Cardiac muscle cell (in vitro differentiated cells and primary cell): ENCODE data around the gene ATP2B2. TPM values are rescaled to one million over a fixed set of nuclear protein-coding genes. Genes with fewer than 3 reads are reported as not detected.

Source experiments
- DNase-seq, 2 donors: peaks; one replicate each; pipeline versions ENCODE4 v3.0.0 to v3.0.0-alpha.2; 2010 to 2017; ENCODE audit warnings: low read depth in 1 of 2, low spot score in 1 of 2
- H3K27ac ChIP-seq: fragments of 200-600 bp; sonication (generic); 2 replicates; pipeline ENCODE4 v1.5.1; 2016
- H3K27me3 ChIP-seq: fragments of 200-600 bp; sonication (generic); 2 replicates; pipeline ENCODE4 v1.6.0; 2016; ENCODE audit warnings: control low read depth
- H3K36me3 ChIP-seq: fragments of 200-600 bp; sonication (generic); 2 replicates; pipeline ENCODE4 v1.5.1; 2016; ENCODE audit warnings: control low read depth
- H3K4me1 ChIP-seq: fragments of 200-600 bp; sonication (generic); 2 replicates; pipeline ENCODE4 v1.8.1; 2017; ENCODE audit warnings: low read depth, mild to moderate bottlenecking, mixed run types
- H3K4me3 ChIP-seq: fragments of 200-600 bp; sonication (generic); 2 replicates; pipeline ENCODE4 v1.5.1; 2016; ENCODE audit warnings: mild to moderate bottlenecking
- H3K9me3 ChIP-seq: fragments of 200-600 bp; sonication (generic); 2 replicates; pipeline ENCODE4 v1.5.1; 2017; ENCODE audit warnings: low read depth, mild to moderate bottlenecking, control low read depth
- CTCF ChIP-seq: IDR thresholded peaks from 2 replicates; pipeline ENCODE4 v1.5.1; 2012; ENCODE audit warnings: low read depth, mild to moderate bottlenecking, low read length
- polyA plus RNA-seq: library from polyadenylated mRNA; unstranded; fragments of >200 nt; fragmentation: Nextera tagmentation; extraction: Ambion mirVana; gene quantifications from 2 replicates; pipeline ENCODE4 v1.2.1, GENCODE V29; 2016
- total RNA-seq: library from RNA; depleted of rRNA; stranded (reverse); fragments of >200 nt; gene quantifications from 2 replicates; pipeline ENCODE4 v1.2.3, GENCODE V29; 2016

Gene ATP2B2
- total and polyA plus RNA-seq, 2 experiments from 2014 or later, result 0.22 to 0.77 TPM

GRCh38 chr3:10308678-10309077 lies 196.7 kb downstream of the ATP2B2 start:
- no peak overlapping the region for H3K27ac ChIP-seq
- DNase-seq, result no peak
- H3K4me1 ChIP-seq, result no peaks in the 10 kb centered on the region
- H3K4me3 ChIP-seq, result no peak overlapping the region
- H3K27me3 ChIP-seq, result no peaks in the 10 kb centered on the region
- TF ChIP-seq CTCF, result no peak
- H3K9me3 ChIP-seq, result no peaks in the 10 kb centered on the region
- H3K36me3 ChIP-seq, result peaks cover 71% of the 10 kb centered on the region

GRCh38 chr3:10306156-10306555 lies 199.2 kb downstream of the ATP2B2 start:
- H3K4me3 ChIP-seq, result no peak overlapping the region
- no peaks in the 10 kb centered on the region for H3K4me1 ChIP-seq
- no peak overlapping the region for H3K27ac ChIP-seq
- no peak for TF ChIP-seq CTCF
- H3K36me3 ChIP-seq, result peaks cover 65% of the 10 kb centered on the region
- no peaks in the 10 kb centered on the region for H3K9me3 ChIP-seq
- no peaks in the 10 kb centered on the region for H3K27me3 ChIP-seq
- DNase-seq, result no peak

GRCh38 chr3:10305331-10305902 lies 200.0 kb downstream of the ATP2B2 start:
- no peaks in the 10 kb centered on the region for H3K9me3 ChIP-seq
- DNase-seq, result no peak
- no peaks in the 10 kb centered on the region for H3K4me1 ChIP-seq
- H3K27ac ChIP-seq, result no peak overlapping the region
- H3K27me3 ChIP-seq, result no peaks in the 10 kb centered on the region
- no peak for TF ChIP-seq CTCF
- no peak overlapping the region for H3K4me3 ChIP-seq
- H3K36me3 ChIP-seq, result peaks cover 64% of the 10 kb centered on the region

GRCh38 chr3:10304905-10305304 lies 200.5 kb downstream of the ATP2B2 start:
- TF ChIP-seq CTCF, result no peak
- no peaks in the 10 kb centered on the region for H3K27me3 ChIP-seq
- H3K9me3 ChIP-seq, result no peaks in the 10 kb centered on the region
- no peaks in the 10 kb centered on the region for H3K4me1 ChIP-seq
- peaks cover 64% of the 10 kb centered on the region for H3K36me3 ChIP-seq
- no peak overlapping the region for H3K4me3 ChIP-seq
- no peak overlapping the region for H3K27ac ChIP-seq
- DNase-seq, result no peak

GRCh38 chr3:10303785-10304184 lies 201.6 kb downstream of the ATP2B2 start:
- DNase-seq, result no peak
- no peak overlapping the region for H3K4me3 ChIP-seq
- H3K36me3 ChIP-seq, result peaks cover 58% of the 10 kb centered on the region
- no peaks in the 10 kb centered on the region for H3K4me1 ChIP-seq
- TF ChIP-seq CTCF, result no peak
- H3K9me3 ChIP-seq, result no peaks in the 10 kb centered on the region
- H3K27me3 ChIP-seq, result no peaks in the 10 kb centered on the region
- no peak overlapping the region for H3K27ac ChIP-seq

GRCh38 chr3:10303105-10303504 lies 202.3 kb downstream of the ATP2B2 start:
- H3K27me3 ChIP-seq, result no peaks in the 10 kb centered on the region
- H3K4me3 ChIP-seq, result no peak overlapping the region
- no peaks in the 10 kb centered on the region for H3K4me1 ChIP-seq
- TF ChIP-seq CTCF, result no peak
- no peak overlapping the region for H3K27ac ChIP-seq
- DNase-seq, result no peak
- peaks cover 58% of the 10 kb centered on the region for H3K36me3 ChIP-seq
- no peaks in the 10 kb centered on the region for H3K9me3 ChIP-seq
